Smooth muscle cell of the brain vasculature (primary cell): Measurements from ENCODE around the gene TECR.
"Not testable (repeated sequence)": the region's sequence is repeated elsewhere in the genome, so short reads cannot be mapped to it uniquely, and the experiment has no call there.

Experiments used
- DNase-seq: peaks from one replicate; pipeline ENCODE4 v3.0.0-alpha.2; 2012; ENCODE audit warnings: low read depth, low spot score

Gene TECR

GRCh38 chr19:14536926-14537692 is 7.7 kb downstream of the TECR start:
- DNase-seq: no peak

GRCh38 chr19:14540741-14541525 is 11.5 kb downstream of the TECR start:
- DNase-seq: no peak

- not testable (repeated sequence) for DNase-seq
Measured at GRCh38 chr19:14541979-14542378, 12.6 kb downstream of the TECR start.

DNA sequence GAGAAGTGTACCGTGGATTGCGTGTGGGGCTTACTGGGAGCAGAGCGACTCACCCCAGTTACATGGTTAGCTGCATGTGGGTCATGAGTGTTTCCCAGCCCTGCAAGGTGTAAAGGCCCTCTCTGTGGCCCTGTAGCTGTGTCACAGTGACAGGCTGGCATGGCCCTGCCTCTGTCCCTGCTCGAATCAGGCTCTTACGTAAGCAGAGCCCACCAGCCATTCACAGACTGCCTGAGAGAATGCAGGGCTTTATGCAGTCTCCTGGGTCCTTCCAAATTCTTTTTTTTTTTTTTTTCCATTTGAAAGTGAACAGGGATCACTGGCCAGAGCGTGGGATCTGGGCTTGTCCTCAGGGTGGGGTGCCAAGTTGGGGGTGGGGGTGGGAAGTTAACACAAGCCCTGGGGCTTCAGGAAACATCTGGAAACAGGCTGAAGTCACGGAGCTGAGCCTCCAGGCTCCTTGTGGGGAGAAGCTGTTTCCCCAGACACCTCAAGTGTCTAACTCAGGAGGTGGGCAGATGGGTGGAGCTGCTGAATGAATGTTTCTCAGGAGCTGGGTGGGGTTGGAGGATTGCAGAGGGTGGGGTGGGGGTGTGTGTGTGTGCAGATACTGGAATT is 13.4 kb downstream of the TECR start:
- no peak for DNase-seq

GRCh38 chr19:14544047-14544446 is 14.7 kb downstream of the TECR start:
- DNase-seq: no peak

GRCh38 chr19:14544977-14545715 is 15.8 kb downstream of the TECR start:
- no peak for DNase-seq

- DNase-seq: no peak
Measured at GRCh38 chr19:14545716-14546082, 16.3 kb downstream of the TECR start.

DNA sequence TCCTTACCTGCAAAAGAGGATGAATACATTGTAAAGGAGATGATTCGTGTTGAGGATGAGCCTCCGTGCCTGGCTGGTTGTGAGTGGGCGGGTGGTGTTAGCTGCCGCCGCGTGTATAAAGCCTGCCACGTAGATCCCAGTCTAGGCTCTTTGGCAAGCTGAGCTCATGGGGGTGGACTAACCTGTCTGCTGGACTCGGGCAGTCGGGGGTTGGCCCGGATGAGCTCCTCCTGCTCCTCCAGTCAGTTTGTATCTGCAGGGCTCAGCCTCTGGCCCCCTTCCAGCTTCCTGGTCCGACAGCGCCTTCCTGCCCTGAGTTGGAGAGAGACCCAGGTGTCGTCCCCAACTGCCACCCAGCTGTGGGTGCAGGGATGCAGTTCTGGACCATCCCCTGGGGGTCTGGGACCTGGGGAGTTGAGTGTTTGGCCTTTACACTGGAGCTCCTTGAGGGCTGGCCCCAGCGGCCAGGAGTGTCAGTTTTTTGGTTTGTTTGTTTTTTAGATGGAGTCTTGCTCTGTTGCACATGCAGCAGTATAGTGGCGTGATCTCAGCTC is 20.9 kb downstream of the TECR start:
- DNase-seq: no peak

DNA sequence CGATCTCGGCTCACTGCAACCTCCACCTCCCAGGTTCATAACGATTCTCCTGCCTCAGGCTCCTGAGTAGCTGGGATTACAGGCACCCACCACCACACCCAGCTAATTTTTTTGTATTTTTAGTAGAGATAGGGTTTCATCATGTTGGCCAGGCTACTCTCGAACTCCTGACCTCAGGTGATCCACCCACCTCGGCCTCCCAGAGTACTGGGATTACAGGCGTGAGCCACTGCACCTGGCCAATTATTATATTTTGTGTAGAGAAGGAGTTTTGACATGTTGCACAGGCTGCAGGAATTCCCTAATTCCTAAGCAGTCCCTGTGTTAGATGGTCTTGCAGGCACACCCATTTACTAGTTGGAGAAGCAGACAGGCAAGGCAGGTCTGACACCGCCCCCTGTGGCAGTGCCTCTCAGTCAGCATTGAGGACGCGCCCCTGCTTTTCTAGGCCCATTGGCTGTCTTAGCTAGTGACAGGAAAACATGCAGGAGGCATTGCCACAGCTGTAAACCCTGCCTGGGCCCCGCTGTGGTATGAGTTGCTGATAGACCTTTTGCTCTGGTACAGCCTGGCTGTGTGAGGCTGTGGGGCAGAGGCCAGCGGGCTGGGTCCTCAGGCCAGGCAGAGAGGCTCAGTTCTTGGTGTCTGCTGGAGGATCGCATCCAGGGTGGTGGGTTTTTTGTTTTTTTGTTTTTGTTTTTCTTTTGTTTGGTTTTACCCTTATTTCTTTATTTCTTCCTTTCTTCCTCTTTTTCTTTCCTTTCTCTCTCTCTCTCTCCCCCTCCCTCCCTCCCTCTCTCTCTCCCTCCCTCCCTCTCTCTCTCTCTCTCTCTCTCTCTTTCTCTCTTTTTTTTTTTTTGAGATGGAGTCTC is 22.0 kb downstream of the TECR start:
- not testable (repeated sequence) for DNase-seq

DNA sequence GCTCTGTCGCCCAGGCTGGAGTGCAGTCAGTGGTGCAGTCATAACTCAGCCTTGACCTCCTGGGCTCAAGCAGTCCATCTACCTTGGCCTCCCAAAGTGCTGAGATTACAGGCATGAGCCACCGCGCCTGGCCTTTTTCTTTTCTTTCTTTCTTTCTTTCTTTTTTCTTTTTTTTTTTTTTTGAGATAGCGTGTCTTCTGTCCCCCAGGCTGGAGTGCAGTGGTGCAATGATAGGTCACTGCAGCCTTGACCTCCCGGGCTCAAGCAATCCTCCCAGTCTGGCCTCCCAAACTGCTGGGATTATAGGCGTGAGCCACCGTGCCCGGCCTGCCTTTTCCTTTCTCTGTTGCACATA is 22.6 kb downstream of the TECR start:
- DNase-seq: not testable (repeated sequence)

DNA sequence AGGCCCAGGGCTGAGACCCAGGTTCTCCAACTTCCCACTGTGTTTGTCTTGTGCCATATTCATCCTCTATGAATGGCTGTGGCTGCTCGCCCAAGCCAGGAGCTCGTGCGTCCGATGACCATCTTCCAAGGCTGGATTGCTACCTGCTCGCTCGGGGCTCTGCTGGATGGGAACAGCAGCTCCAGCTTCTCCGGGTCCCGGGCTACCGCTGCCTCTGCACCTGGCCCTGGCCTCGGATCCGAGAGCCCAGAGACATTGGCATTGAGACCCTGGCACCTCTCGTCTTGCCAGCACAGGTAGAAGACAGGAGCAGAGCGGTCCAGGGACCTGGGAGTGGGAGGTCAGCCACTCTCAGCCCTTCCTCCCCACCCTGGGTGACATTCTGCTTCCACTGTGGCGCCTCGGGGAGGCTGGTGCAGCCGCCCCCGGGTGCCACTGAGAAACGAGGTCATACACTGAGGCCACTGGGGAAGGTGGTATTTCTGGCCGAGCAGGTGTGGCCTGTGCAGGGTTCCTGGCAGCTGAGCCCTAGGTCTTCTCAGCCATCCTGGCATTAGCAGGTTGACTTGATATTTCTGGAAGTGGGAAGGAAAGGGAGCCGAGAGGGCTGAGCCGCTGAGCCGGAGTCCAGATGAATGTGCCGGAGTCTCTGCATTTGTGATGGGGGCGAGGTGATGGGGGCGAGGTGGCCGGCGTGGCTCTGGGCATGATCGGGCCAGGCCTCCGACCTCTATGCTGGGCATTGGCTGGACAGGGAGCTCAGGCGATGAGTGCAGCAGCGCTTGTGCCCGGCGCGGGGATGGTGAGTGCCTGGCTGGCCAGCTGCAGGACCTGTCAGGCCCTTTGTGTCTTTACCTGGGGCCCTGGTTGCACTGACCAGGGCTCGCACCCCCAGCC is 23.9 kb downstream of the TECR start:
- DNase-seq: no peak

DNA sequence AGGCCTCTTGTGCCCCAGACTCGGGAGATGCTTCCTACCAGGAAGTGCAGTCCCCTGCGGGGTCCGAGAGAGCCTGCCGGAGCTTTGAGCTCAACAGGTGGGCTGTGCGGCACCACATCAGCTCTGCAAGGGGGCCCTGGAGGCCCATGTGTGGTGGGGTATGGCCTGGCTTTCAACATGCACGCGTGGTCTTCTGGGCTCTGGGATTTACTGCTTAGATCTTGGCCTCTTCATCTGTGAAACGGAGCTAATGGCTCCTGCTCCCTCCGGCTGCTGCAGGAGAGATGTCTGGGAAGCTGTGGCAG is 24.5 kb downstream of the TECR start:
- no peak for DNase-seq

- no peak for DNase-seq
Measured at GRCh38 chr19:14554382-14554812, 25.0 kb downstream of the TECR start.

DNA sequence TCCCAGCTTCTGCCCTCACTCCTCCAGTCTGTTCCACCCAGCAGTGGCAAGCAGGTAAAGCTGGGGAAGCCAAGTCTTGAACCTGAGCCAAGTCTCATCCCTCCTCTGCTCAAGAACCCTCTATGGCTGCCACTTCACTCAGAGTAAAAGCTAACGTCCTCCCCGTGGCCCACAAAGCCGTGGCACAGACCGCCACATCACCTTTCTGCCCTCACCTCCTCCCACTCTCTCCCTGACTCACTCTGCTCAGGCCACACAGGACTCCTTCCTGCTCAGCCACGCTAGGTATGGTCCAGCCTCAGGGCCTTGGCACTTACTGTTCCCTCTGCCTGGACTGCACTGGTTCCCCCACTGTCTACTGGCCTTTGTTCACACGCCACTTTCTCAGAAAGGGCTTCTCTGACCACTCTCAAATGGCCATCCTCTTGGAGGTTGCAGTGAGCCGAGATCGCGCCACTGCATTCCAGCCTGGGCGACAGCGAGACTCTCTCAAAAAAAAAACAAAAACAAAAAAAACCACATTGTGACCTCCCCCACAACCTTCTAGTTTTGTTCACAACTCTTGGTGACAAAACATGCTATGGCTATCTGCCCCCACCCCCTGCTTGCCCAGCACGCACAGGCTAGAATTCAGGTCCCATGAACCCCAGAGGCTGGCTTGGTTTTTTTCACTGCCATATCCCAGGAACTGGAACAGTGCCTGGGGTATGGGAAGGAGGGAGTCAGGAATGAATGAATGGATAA is 26.7 kb downstream of the TECR start:
- no peak for DNase-seq

GRCh38 chr19:14556662-14557188 is 27.3 kb downstream of the TECR start:
- DNase-seq: peak; percentile 37

DNA sequence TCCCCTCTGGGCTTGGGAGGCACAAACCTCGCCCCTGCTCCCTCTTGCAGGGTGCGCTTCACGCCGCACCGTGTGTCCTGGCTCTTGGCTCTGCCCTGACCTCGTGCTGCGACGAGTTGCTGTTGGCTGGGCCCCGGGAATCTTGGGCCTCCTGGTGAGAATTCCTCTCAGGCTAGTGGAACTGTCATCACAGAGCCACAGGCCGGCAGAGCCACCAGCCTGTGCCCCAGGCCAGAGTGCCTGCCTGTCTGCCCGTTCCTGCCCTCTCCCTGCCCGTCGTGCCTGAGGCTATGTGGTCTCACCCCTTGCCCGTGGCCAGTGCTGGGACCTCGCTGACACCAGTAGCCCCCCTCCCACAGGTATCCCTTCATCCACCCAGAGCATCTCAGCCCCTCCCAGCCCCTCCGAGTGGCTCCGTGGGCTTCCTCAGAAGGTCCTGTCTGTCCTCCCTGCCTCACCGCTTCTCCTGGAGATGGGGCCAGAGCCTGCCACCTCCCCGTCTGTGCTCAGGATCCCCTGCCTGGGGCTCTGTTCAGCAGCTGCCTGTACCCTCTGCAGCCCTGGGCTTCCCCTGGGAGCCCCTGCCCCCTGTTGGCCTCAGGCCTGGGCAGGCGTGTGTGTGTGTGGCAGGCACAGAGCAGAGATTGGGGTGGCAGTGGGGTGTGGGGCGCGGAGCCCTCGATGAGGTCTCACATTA is 29.1 kb downstream of the TECR start:
- no peak for DNase-seq

- DNase-seq: no peak
Measured at GRCh38 chr19:14559916-14560775, 30.8 kb downstream of the TECR start.
